ENCODE measurements around the gene LYRM2.

GRCh38 chr6:89530982-89531381 is 107.6 kb downstream of the LYRM2 start:
- TF ChIP-seq CTCF (IDR thresholded peaks at IDR 0.05), result no peak
- TF ChIP-seq POLR2A (IDR thresholded peaks at IDR 0.05; ENCODE audit: low read depth), result no peak
- TF ChIP-seq EP300 (IDR thresholded peaks at IDR 0.05), result no peak
